ENCODE measurements around the gene B4GALT4.
"Not testable (repeated sequence)": the region's sequence is repeated elsewhere in the genome, so short reads cannot be mapped to it uniquely, and the experiment has no call there.

B4GALT4 gene

GRCh38 chr3:119173325-119173724 is 67.4 kb downstream of the B4GALT4 start, which contains the start of gene UPK1B:
Gene UPK1B (plus strand): TSS chr3:119173598. CDS start chr3:119186742, 13,144 bp downstream.
- H3K4me3 ChIP-seq (ENCODE audit: low read length): no peak within 1 kb of the TSS
- TF ChIP-seq CTCF (conservative IDR thresholded peaks at IDR 0.05; ENCODE audit: low read length): no peak
- DNase-seq (ENCODE audit: low read depth): no peak

GRCh38 chr3:119170821-119171220 is 69.9 kb downstream of the B4GALT4 start:
- DNase-seq (ENCODE audit: low read depth): no peak
- no peak for TF ChIP-seq CTCF (conservative IDR thresholded peaks at IDR 0.05; ENCODE audit: low read length)
- H3K4me3 ChIP-seq (ENCODE audit: low read length): no peak overlapping the region

GRCh38 chr3:119164745-119165144 is 75.9 kb downstream of the B4GALT4 start:
- not testable (repeated sequence) for H3K4me3 ChIP-seq (ENCODE audit: low read length); DNase-seq (ENCODE audit: low read depth)
